Coronary artery (tissue), 2 donors: Measurements from ENCODE around the gene CREBRF.
"Not testable (repeated sequence)": the region's sequence is repeated elsewhere in the genome, so short reads cannot be mapped to it uniquely, and the experiment has no call there.

Experiments used
- DNase-seq: peaks from one replicate; pipeline ENCODE4 v3.0.0-alpha.2; 2017; ENCODE audit warnings: low spot score
- H3K27ac ChIP-seq, 2 donors: fragments of 200-600 bp; sonication (generic); one replicate each; pipeline ENCODE4 v1.5.1; 2016 to 2019
- H3K4me3 ChIP-seq: fragments of 200-600 bp; sonication (generic); 2 replicates; pipeline ENCODE4 v1.5.1; 2016; ENCODE audit warnings: mild to moderate bottlenecking, moderate library complexity
- CTCF ChIP-seq: fragments of 200-600 bp; sonication (generic); IDR thresholded peaks from one replicate; pipeline ENCODE4 v1.5.1; 2019; ENCODE audit warnings: antibody characterized with exemption

Gene CREBRF

GRCh38 chr5:173099461-173099860 lies 43.3 kb downstream of the CREBRF start:
- TF ChIP-seq CTCF = no peak
- Histone ChIP-seq H3K4me3 (no peak overlapping the region), H3K27ac (no peak overlapping the region)
- no peak for DNase-seq

GRCh38 chr5:173101245-173101644 lies 45.1 kb downstream of the CREBRF start:
- H3K4me3 ChIP-seq = no peak overlapping the region

GRCh38 chr5:173103411-173103810 lies 47.3 kb downstream of the CREBRF start:
- no peak for TF ChIP-seq CTCF
- Histone ChIP-seq H3K27ac (no peak overlapping the region), H3K4me3 (no peak overlapping the region)
- DNase-seq = no peak

More at GRCh38 chr5:173101245-173101644, 45.1 kb downstream of the CREBRF start:
- no peak for DNase-seq
- TF ChIP-seq CTCF = no peak
- H3K27ac ChIP-seq = no peak overlapping the region

- Histone ChIP-seq H3K4me3 (no peak overlapping the region), H3K27ac (no peak overlapping the region)
- no peak for TF ChIP-seq CTCF
- DNase-seq = no peak
Measured at GRCh38 chr5:173108914-173109313, 52.8 kb downstream of the CREBRF start.

GRCh38 chr5:173114536-173114935 lies 58.4 kb downstream of the CREBRF start:
- no peak for TF ChIP-seq CTCF
- DNase-seq = no peak
- no peak overlapping the region for H3K27ac ChIP-seq
- H3K4me3 ChIP-seq = no peak overlapping the region

- no peak overlapping the region for H3K4me3 ChIP-seq
- H3K27ac ChIP-seq = no peak overlapping the region
- TF ChIP-seq CTCF = no peak
- no peak for DNase-seq
Measured at GRCh38 chr5:173119719-173120118, 63.6 kb downstream of the CREBRF start.

GRCh38 chr5:173123416-173123815 lies 67.3 kb downstream of the CREBRF start:
- no peak overlapping the region for H3K27ac ChIP-seq
- TF ChIP-seq CTCF = no peak
- DNase-seq = no peak
- H3K4me3 ChIP-seq = no peak overlapping the region

- not testable (repeated sequence) for DNase-seq, H3K4me3 ChIP-seq, H3K27ac ChIP-seq
Measured at GRCh38 chr5:173132166-173132565, 76.0 kb downstream of the CREBRF start.
